Stimulated activated CD8-positive, alpha-beta memory T cell treated with anti-CD3 and anti-CD28 coated beads, Interleukin-12 subunit alpha, Interleukin-12 subunit beta, amount 100 ng/mL, for 1 hour (primary cell): ENCODE data around the gene AEBP1.
A peak's percentile ranks its signal among the peaks of the same experiment; 100 is the strongest.

Experiments
- DNase-seq: peaks from one replicate; pipeline ENCODE4 v3.0.0-alpha.2; 2020; ENCODE audit warnings: low read depth

Gene AEBP1

GRCh38 chr7:44066494-44067063 is 37.6 kb upstream of the AEBP1 start:
- no peak for DNase-seq

- DNase-seq: no peak
Measured at GRCh38 chr7:44067064-44067951, 36.8 kb upstream of the AEBP1 start.

- no peak for DNase-seq
Measured at GRCh38 chr7:44068054-44068453, 36.1 kb upstream of the AEBP1 start.

GRCh38 chr7:44071726-44072363 is 32.3 kb upstream of the AEBP1 start:
- no peak for DNase-seq

GRCh38 chr7:44072364-44073231 is 31.5 kb upstream of the AEBP1 start:
- peak; percentile 27 for DNase-seq

- DNase-seq: peak; percentile 32
Measured at GRCh38 chr7:44073664-44074348, 30.3 kb upstream of the AEBP1 start.

- DNase-seq: no peak
Measured at GRCh38 chr7:44074349-44074695, 29.8 kb upstream of the AEBP1 start.

- DNase-seq: no peak
Measured at GRCh38 chr7:44075296-44076075, 28.7 kb upstream of the AEBP1 start.

GRCh38 chr7:44076101-44076895 is 27.8 kb upstream of the AEBP1 start:
- no peak for DNase-seq

- no peak for DNase-seq
Measured at GRCh38 chr7:44077061-44077460, 27.1 kb upstream of the AEBP1 start.

GRCh38 chr7:44077681-44078091 is 26.5 kb upstream of the AEBP1 start:
- DNase-seq: no peak

- DNase-seq: no peak
Measured at GRCh38 chr7:44078521-44078920, 25.6 kb upstream of the AEBP1 start.

GRCh38 chr7:44079331-44080021 is 24.7 kb upstream of the AEBP1 start:
- DNase-seq: no peak

- DNase-seq: no peak
Measured at GRCh38 chr7:44080118-44080517, 24.0 kb upstream of the AEBP1 start.

- no peak for DNase-seq
Measured at GRCh38 chr7:44080686-44081265, 23.4 kb upstream of the AEBP1 start.

- no peak for DNase-seq
Measured at GRCh38 chr7:44081266-44081748, 22.8 kb upstream of the AEBP1 start.

GRCh38 chr7:44082541-44083207 is 21.5 kb upstream of the AEBP1 start:
- DNase-seq: peak; percentile 97

GRCh38 chr7:44083796-44084195 is 20.3 kb upstream of the AEBP1 start:
- DNase-seq: no peak
